ENCODE measurements around the gene STUM.

Gene STUM

DNA sequence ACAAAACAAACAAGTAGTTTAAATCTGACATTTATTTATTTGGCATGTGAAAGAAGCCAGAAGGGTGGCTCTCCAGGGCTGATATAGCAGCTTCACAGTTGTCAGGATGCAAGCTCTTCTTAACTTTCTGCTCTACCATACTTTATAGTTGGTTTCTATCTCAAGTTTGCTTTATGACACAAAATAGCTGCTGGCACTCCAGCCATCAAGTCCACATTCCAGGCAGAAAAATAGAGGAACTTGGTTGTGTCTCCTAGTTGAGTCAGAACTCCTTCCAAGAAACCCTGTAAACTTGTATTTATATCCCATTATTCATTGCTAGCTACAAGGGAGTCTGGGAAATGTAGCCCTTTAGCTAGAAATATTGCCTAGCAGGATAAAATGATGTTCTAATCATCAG, 24.0 kb upstream of the STUM start:
- TF ChIP-seq, protein P1, sequence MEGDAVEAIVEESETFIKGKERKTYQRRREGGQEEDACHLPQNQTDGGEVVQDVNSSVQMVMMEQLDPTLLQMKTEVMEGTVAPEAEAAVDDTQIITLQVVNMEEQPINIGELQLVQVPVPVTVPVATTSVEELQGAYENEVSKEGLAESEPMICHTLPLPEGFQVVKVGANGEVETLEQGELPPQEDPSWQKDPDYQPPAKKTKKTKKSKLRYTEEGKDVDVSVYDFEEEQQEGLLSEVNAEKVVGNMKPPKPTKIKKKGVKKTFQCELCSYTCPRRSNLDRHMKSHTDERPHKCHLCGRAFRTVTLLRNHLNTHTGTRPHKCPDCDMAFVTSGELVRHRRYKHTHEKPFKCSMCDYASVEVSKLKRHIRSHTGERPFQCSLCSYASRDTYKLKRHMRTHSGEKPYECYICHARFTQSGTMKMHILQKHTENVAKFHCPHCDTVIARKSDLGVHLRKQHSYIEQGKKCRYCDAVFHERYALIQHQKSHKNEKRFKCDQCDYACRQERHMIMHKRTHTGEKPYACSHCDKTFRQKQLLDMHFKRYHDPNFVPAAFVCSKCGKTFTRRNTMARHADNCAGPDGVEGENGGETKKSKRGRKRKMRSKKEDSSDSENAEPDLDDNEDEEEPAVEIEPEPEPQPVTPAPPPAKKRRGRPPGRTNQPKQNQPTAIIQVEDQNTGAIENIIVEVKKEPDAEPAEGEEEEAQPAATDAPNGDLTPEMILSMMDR (IDR thresholded peaks at IDR 0.05; ENCODE audit: control extremely low read depth, extremely low read depth, low read depth, missing control alignments), result no peak
- ChIA-PET POLR2A (no interaction called here), CTCF (interaction anchor here (0.9 to 1.5 kb wide), 3 partner anchors 8 to 102 kb away, joined by 3 read pairs; no protein-coding TSS in a partner anchor)
- DNase-seq (ENCODE audit: extremely low spot score), result no peak

DNA sequence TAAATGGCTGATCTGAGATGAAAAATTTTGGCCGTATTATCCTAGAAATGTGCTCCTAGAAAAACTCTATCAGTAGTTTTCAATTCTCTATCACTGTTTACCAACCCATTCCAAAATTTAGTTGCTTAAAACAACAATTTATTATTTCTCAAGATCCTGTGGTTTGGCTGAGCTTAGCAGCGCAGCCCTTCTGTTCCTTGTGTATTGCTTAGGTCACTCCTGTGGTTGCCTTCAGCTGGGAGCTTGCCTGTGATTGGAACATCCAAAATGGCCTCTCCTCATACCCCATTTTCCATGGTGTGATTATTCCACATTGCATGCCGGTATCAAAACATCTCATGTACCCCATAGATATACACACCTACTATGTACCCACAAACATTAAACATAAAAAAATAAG, 22.8 kb upstream of the STUM start:
- DNase-seq (ENCODE audit: extremely low spot score), result no peak
- ChIA-PET CTCF (interaction anchor here (1.2 to 1.3 kb wide), 2 partner anchors 8 to 22 kb away, joined by 3 read pairs; no protein-coding TSS in a partner anchor), POLR2A (interaction anchor here (0.7 kb wide), 1 partner anchor 322 kb away, joined by 6 read pairs; no protein-coding TSS in a partner anchor)
- TF ChIP-seq, protein P1 (IDR thresholded peaks at IDR 0.05; ENCODE audit: control extremely low read depth, extremely low read depth, low read depth, missing control alignments), result no peak

DNA sequence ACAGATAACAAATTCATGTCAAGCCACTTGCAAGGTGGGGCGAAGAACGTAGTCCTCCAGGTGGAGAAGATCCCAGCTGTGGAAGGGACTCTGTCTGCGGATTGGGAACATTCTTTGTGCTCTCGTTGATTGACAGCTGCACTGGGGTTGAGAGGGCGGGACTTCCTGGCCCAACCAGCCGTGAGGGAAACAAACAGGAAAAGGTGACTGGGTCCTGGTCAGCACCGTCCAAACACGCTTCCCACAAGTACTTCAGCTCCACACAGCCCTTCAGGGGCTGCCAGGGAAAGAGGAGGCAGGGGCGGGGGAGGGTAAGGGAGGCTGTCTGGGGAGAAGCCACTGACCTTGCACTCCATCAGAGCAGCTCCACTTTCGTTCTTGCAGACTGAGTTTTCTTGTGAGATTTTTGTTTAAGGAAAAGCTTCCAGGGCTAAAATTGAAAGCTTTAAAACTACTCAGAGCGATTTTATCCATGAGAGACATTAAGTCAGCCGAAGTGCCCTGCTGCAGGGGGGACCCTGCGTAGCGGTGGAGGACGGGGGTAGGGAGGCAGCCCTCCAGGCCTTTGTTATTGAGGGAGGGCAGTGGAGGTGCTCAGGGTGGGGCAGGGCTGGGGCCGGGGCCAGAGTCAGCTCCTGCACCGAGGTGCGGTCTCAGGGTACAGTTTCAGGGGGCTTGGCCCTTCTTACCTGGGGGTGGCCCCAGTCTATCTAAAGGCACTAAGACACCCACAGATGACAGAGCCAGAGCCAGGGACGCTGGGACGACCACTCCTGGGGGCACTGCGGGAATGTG, 21.6 kb upstream of the STUM start:
- TF ChIP-seq, protein P1 (IDR thresholded peaks at IDR 0.05; ENCODE audit: control extremely low read depth, extremely low read depth, low read depth, missing control alignments), result no peak
- ChIA-PET CTCF (interaction anchor here (0.8 kb wide), 1 partner anchor 21 kb away, joined by 4 read pairs; no protein-coding TSS in a partner anchor), POLR2A (interaction anchor here (0.6 kb wide), 1 partner anchor 1938 kb away, joined by 3 read pairs; no protein-coding TSS in a partner anchor)
- no peak for DNase-seq (ENCODE audit: extremely low spot score)

DNA sequence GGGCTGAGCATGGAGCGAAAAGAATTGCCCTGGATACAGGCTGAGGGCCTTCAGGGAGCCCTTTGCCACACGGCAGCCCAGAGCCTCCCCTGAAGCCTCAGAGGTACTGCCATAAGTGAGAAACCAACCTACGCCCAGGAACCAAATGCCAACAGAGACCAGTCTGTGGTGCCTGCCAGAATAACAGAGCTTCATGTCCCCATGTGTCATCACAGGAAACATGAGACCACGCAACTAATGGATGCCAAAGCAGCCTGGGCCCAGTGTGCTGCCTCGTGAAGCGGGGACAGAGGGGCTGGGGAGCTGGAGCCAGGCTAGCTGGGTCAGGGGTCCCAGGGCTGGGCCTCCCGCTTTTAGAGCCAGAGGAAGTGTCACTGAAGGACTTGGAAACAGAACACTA, 18.7 kb upstream of the STUM start:
- ChIA-PET CTCF (no interaction called here), POLR2A (no interaction called here)
- TF ChIP-seq, protein P1 (IDR thresholded peaks at IDR 0.05; ENCODE audit: control extremely low read depth, extremely low read depth, low read depth, missing control alignments), result no peak
- DNase-seq (ENCODE audit: extremely low spot score), result no peak

DNA sequence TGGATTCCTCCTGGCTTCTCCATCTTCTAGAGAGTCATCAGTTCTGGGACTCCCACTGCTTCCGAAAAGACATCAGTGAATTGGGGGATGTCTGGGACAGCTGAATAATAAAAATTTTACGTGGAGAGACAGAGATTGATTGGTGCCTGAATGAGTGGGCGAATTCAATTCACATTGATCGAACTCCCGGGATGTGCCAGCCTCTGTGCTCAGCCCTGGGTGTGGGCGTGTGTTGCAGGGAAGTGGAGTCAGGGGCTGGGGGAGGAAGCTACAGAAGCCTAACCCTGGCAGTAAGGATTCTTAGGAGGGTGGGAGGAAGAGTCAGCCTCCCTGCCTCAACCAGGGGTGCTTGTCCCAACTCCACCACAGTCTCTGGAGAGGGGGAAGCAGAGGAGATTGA, 18.0 kb upstream of the STUM start:
- DNase-seq (ENCODE audit: extremely low spot score), result no peak
- ChIA-PET CTCF (no interaction called here), POLR2A (no interaction called here)
- TF ChIP-seq, protein P1 (IDR thresholded peaks at IDR 0.05; ENCODE audit: control extremely low read depth, extremely low read depth, low read depth, missing control alignments), result no peak

DNA sequence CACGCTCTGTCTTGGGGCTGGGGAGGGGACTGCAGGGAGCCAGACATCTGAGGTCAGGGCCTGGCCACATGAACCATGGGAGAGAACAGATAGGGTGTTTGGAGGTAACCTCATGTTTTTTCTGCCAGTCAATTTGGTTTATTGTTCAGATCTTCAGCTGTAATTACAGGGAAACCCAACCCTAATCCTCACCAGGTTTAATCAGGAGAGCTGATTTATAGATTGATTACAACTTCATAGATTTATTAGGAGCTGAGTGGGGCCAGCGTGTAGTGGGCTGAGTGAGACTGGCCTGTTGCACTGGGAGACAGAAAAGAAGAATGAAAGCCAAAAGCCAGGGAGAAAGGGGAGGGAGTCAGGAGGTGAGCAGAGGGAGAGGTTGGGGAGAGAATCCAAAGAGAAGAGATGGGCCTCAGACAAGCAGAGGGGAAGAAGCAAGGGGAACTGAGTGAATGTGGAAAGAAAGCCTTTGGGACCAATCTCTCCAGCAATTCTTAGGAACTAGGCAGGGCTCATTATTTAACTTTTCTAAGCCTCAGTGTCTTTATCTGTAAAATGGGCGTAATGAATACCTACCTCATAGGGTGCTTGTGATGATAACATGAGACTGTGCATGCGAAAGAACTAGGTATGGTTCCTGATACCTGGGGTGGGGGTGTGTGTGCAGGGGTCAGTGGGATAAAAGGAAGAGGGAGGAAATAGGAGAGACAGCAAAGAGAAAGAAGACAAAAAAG, 17.0 kb upstream of the STUM start:
- TF ChIP-seq, protein P1 (IDR thresholded peaks at IDR 0.05; ENCODE audit: control extremely low read depth, extremely low read depth, low read depth, missing control alignments), result no peak
- DNase-seq (ENCODE audit: extremely low spot score), result no peak
- POLR2A ChIA-PET, result no interaction called here
- CTCF ChIA-PET, result interaction anchor here (1.1 to 1.9 kb wide), 2 partner anchors 8 to 16 kb away, joined by 3 to 5 read pairs; no protein-coding TSS in a partner anchor

All from GM10248 (cell line).